ENCODE results near the gene TIMP3.

GRCh38 chr22:32880505-32880892 lies 79.0 kb downstream of the TIMP3 start:
- TF ChIP-seq CTCF (IDR thresholded peaks at IDR 0.05) (no peak), POLR2A (IDR thresholded peaks at IDR 0.05) (no peak), EP300 (IDR thresholded peaks at IDR 0.05) (no peak)

Measured in upper lobe of left lung (tissue), 4 donors.